GM20431 (cell line): ENCODE measurements around the gene NR1D2.

Source experiments
- in situ Hi-C: fragments of 300-500 bp; cut with MseI, MboI; formaldehyde crosslinking; loops from one replicate; pipeline ENCODE4 v1.15.0; 2020; ENCODE audit warnings: low sequenced_read_pairs; ENCODE audit not compliant: unreplicated experiment

NR1D2 gene

DNA sequence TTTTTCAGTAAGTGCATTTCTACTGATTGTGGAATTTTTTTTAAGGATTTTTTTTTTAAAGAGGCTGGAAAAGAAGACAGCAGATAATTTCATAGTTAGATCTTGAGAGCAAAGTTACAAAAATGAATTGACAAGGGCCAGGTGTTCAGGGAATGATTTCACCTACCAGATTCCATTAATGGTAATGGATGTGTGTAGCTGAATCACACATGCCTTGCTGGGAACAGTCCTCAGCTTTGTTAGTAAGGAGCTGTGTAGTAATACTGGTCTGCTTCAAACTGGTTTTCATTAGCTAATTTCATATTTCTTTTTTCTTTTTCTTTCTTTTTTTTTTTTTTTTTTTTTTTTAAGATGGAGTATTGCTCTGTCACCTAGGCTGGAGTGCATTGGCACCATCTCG, 16.0 kb downstream of the NR1D2 start:
- in situ Hi-C loops, result no loop called here

DNA sequence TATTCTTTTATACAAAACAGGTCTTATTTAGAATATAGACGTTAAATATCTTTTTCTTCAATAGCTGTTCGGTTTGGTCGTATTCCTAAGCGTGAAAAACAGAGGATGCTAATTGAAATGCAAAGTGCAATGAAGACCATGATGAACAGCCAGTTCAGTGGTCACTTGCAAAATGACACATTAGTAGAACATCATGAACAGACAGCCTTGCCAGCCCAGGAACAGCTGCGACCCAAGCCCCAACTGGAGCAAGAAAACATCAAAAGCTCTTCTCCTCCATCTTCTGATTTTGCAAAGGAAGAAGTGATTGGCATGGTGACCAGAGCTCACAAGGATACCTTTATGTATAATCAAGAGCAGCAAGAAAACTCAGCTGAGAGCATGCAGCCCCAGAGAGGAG, 16.8 kb downstream of the NR1D2 start:
- in situ Hi-C loops, result no loop called here

DNA sequence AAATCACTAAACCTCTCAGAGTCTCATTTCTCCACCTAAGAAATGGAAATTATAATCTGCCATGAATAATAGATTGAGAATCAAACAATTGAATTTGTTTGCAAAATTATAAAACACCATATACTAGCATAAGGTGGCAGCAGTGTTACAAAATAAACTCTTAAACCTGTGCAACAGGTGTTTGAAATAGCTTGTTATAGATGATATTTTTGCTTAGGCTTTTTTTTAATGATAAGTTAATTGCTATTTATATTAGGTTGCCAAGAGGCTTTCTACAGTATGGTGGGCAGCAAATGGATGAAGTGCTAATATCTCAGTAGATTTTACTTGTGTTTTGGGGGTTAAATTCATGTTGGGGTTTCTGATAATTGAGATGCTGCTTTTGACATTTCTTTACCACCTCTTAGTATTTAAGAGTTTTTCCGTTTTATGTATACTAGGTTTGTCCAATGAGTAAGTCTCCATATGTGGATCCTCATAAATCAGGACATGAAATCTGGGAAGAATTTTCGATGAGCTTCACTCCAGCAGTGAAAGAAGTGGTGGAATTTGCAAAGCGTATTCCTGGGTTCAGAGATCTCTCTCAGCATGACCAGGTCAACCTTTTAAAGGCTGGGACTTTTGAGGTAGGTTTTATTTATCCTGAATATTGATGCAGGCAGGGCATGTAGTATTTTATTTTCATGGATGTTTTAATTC, 19.6 kb downstream of the NR1D2 start:
- in situ Hi-C loops, result no loop called here

DNA sequence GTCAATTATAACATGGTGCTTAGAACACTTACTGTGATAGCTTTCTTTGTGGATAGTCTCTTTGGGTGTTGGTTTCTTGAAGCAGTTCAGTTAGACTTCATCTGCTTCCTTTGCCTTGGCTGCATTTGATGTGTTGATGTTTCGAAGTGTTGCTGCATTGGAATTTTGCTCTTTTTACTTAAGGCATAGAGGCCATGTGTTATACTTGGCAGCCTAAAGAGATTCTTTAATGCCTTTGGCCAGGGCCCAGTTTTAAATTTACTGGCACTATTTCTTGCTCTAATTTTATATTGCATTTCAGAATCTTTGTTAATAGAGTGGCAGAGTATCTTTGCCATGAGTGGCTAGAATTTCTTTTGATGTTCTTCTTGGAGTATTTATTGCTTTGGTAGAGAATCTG, 21.2 kb downstream of the NR1D2 start:
- in situ Hi-C loops, result no loop called here

DNA sequence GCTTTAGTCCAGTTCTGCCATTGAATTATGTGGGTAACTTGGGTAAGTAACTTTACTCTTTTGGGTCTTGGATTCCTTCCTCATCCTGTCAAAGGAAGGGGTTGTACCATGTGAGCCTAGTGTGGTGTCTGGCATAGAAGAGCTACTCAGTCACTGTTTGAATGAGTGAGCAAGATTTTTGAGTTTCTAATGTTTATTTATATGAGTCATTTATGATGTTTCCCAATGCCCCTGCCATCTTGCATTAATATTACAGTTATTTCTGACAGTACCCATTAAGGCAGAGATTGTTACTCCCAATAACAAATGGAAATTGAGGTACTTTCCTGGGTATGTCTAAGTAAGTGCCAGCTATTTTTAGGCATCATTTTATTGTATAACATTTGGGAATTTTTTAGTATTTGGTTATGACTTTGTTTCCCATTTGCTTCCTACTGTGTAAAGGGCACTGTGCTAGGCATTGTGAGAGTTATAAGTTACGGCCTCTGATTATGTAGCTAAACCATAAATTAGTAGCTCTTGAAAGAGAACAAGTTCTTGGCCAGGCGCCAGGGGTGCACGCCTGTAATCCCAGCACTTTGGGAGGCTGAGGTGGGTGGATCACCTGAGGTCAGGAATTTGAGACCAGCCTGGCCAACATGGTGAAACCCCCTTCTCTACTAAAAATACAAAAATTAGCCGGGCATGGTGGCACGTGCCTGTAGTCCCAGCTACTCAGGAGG, 23.5 kb downstream of the NR1D2 start:
- in situ Hi-C loops, result no loop called here

- in situ Hi-C loops, result no loop called here
These were observed 24.3 kb downstream of the NR1D2 start for GRCh38 chr3:23969393-23969792.

- in situ Hi-C loops, result no loop called here
These were observed 26.6 kb downstream of the NR1D2 start for GRCh38 chr3:23971684-23972083.

DNA sequence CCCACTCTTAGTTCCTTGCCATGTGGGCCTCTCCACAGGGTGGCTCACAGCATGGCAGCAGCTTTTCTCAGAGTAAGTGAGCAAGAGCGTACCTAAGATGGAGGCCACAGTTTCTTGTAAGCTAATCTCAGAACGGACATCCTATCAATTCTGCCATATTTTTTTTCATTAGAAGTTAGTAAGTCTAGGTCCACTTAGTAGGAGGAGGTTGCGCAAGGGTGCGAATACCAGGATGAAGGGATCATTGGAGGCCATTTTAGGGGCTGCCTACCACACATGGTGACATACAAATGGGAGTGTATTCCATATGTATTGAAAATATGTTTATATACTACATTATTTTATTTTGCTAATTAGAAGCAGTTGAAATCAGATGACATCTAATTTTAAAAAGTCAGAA, 31.5 kb downstream of the NR1D2 start:
- in situ Hi-C loops, result no loop called here

DNA sequence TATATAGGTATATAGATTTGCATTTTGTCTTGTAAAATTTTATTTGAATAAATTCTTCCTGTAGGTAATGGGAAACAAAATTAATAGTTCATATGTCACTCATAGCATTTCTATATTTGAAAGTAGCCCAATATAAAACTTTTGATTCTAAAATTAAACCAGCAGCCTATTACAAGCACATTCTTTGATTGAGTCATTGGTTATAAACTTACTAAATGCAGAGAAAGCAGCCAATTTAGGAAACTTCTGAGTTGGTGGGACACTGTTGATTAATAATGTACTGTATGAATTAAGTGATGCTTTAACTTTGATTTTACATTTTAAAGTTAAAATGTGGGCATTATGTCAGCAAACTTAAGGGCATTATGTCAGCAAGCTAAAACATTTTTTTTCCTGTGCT, 34.5 kb downstream of the NR1D2 start:
- in situ Hi-C loops, result no loop called here

DNA sequence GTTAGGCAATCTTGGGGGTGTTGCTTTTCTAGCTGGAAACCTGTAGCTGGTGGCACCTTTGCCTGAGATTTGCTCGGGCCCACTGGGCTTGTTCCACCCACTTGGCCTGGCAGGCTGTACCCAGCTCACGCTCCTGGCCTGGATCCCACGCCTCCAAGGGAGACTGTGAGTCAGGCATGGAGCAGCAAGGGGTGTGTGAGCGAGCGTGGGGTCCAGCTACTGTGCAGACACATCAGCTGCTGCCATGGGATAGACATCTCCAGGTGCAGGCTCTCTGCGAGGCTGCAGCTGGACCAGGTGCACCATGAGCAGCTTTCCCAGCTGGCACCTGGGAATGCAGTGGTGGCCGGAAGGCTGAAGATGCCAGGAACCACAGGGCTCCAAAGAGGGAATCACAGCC, 36.0 kb downstream of the NR1D2 start:
- in situ Hi-C loops, result no loop called here

GRCh38 chr3:23981955-23982354, 36.9 kb downstream of the NR1D2 start:
- in situ Hi-C loops, result no loop called here

DNA sequence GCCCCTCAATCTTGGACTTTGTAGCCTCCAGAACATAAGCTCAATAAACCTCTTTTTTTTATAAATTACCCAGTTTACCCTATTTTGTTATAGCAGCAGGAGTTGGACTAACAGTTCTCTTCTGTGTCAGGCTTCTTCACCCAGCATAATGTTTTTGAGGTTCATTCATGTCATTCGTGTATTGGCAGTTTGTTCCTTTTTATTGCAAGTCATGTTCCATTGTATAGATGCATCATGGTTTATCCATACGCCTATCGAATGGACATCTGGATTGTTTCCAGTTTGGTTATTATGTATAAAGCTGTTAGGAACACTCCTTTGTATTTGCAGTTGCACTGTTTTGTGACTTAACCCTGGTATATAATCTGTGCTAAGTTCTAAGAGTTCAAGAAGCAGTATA, 39.8 kb downstream of the NR1D2 start:
- in situ Hi-C loops, result no loop called here

- in situ Hi-C loops, result no loop called here
These were observed 40.9 kb downstream of the NR1D2 start for GRCh38 chr3:23985747-23986544.

GRCh38 chr3:23987356-23987755, 42.3 kb downstream of the NR1D2 start:
- in situ Hi-C loops, result no loop called here

- in situ Hi-C loops, result no loop called here
These were observed 46.2 kb downstream of the NR1D2 start for GRCh38 chr3:23991306-23991682.

DNA sequence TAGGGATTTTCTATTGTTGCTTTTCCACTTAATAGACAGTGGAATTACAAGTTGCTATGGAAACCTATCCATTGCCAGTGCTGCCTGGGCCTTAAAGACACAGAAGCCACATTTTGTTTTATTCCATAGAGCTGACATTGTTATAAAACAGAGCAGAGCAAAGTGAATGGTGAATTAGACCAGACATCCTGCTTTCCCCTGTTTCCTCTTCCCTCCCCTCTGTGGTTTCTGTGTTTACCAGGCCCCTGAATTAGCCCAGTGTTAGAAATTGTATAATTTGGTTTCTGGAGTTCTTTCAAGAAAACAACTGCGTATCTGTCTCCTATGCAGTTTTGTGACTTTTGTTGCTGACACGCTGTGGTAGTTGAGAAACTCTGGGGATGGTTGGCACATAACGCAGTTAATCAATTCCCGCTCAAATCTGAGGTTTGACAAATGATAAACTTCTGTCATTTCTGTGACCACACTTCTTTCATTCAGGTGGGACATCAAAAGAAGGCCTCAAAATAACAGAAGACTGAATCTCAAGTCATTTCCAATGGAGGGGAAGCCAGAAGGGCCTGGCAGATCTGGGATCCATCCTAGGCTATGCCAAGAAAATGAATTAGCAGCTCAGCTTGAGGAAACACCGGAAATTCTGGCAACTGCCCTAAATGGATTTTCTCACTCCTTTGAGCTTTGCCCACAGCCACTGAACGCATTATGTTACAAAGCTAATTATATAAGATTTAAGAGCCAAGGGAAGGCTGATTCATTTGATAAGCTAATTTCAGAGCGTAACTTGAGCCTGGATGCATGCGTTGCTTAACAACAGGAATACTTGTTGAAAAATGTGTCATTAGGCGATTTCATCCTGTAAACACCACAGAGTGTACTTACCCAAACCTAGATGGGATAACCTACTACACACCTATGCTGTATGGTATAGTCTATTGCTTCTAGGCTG, 46.9 kb downstream of the NR1D2 start:
- in situ Hi-C loops, result no loop called here

GRCh38 chr3:23993556-23994243, 48.6 kb downstream of the NR1D2 start:
- in situ Hi-C loops, result no loop called here

DNA sequence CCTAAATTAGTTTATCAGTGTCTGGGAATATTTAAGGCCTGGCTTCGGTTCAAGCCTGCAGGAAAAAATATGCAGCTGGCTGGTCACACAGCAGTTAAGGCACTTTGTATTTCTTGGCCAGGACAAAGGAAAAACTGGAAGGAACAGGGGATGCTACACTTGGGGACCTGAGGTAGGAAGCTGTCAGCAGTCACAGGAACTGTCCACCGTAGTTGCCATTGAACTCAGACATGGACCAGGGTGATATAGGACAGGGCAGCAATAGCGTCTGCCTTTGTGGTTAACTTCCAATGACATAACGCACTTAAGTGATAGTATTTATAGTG, 49.1 kb downstream of the NR1D2 start:
- in situ Hi-C loops, result no loop called here

GRCh38 chr3:23995219-23995618, 50.1 kb downstream of the NR1D2 start:
- in situ Hi-C loops, result no loop called here

DNA sequence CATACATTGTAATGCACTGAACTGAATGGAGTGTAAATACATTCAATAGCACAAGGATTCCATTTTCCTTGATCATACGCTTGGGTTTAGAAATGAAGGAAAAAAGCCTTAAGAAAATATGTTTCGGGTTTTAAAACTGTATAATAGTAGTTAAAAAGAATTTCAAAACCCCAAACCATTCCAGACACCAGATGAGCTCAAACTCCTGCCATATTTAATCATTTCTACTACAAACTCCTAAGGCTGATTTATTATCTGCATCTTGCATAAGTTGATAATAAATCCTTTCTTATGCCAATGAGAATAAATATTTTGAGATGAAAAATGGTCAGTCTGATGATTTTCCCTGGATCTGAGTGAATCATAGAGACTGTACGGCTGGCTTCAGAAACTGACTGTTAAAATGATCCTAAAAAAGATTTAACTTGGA, 51.0 kb downstream of the NR1D2 start:
- in situ Hi-C loops, result no loop called here
